PFSK-1 (cell line): ENCODE data around the gene NOL9.

ENCODE experiments used
- FOXP2 ChIP-seq: optimal IDR thresholded peaks from 2 replicates; pipeline ENCODE3; 2011; ENCODE audit warnings: borderline replicate concordance, control low read depth, inconsistent platforms; ENCODE audit not compliant: insufficient read depth; ENCODE audit errors: extremely low read length, extremely low read depth
- POLR2AphosphoS5 ChIP-seq: IDR thresholded peaks from 2 replicates; pipeline ENCODE4 v1.6.1; 2012; ENCODE audit warnings: low read depth, mild to moderate bottlenecking, control low read depth, low read length, moderate library complexity
- SIN3A ChIP-seq: IDR thresholded peaks from 2 replicates; pipeline ENCODE4 v1.6.1; 2012; ENCODE audit warnings: mild to moderate bottlenecking, low read length, moderate library complexity, borderline replicate concordance; ENCODE audit not compliant: insufficient read depth
- TAF1 ChIP-seq: IDR thresholded peaks from 2 replicates; pipeline ENCODE4 v1.6.1; 2012; ENCODE audit warnings: low read length, control low read depth, borderline replicate concordance; ENCODE audit not compliant: insufficient read depth
- TF ChIP-seq, protein P1 (sequence below), 2 experiments: IDR thresholded peaks; 2 replicates each; pipeline versions ENCODE4 v1.6.1 to v1.8.0; 2011 to 2012; ENCODE audit warnings: low read depth in 2 of 2, low read length in 2 of 2, control low read depth in 1 of 2, inconsistent platforms in 1 of 2, mild to moderate bottlenecking in 1 of 2, moderate library complexity in 1 of 2; ENCODE audit not compliant: insufficient read depth in 1 of 2

The NOL9 gene

GRCh38 chr1:6536291-6536690 is 18.0 kb downstream of the NOL9 start:
- no peak for TF ChIP-seq POLR2AphosphoS5
- TF ChIP-seq TAF1, result no peak
- no peak for TF ChIP-seq SIN3A
- TF ChIP-seq, protein P1, sequence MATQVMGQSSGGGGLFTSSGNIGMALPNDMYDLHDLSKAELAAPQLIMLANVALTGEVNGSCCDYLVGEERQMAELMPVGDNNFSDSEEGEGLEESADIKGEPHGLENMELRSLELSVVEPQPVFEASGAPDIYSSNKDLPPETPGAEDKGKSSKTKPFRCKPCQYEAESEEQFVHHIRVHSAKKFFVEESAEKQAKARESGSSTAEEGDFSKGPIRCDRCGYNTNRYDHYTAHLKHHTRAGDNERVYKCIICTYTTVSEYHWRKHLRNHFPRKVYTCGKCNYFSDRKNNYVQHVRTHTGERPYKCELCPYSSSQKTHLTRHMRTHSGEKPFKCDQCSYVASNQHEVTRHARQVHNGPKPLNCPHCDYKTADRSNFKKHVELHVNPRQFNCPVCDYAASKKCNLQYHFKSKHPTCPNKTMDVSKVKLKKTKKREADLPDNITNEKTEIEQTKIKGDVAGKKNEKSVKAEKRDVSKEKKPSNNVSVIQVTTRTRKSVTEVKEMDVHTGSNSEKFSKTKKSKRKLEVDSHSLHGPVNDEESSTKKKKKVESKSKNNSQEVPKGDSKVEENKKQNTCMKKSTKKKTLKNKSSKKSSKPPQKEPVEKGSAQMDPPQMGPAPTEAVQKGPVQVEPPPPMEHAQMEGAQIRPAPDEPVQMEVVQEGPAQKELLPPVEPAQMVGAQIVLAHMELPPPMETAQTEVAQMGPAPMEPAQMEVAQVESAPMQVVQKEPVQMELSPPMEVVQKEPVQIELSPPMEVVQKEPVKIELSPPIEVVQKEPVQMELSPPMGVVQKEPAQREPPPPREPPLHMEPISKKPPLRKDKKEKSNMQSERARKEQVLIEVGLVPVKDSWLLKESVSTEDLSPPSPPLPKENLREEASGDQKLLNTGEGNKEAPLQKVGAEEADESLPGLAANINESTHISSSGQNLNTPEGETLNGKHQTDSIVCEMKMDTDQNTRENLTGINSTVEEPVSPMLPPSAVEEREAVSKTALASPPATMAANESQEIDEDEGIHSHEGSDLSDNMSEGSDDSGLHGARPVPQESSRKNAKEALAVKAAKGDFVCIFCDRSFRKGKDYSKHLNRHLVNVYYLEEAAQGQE (IDR thresholded peaks at IDR 0.05; ENCODE audit: insufficient read depth in 1 of 2, low read depth in 2 of 2, low read length in 2 of 2), result no peak
- TF ChIP-seq FOXP2, result no peak

- TF ChIP-seq TAF1, result no peak
- TF ChIP-seq SIN3A, result no peak
- TF ChIP-seq, protein P1 (IDR thresholded peaks at IDR 0.05; ENCODE audit: insufficient read depth in 1 of 2, low read depth in 2 of 2, low read length in 2 of 2), result no peak
- no peak for TF ChIP-seq POLR2AphosphoS5
- no peak for TF ChIP-seq FOXP2
These were observed 19.1 kb downstream of the NOL9 start for GRCh38 chr1:6535214-6535613.

GRCh38 chr1:6534248-6534822 is 20.0 kb downstream of the NOL9 start:
- TF ChIP-seq TAF1 (no peak), POLR2AphosphoS5 (no peak), FOXP2 (no peak), SIN3A (no peak)
- TF ChIP-seq, protein P1 (IDR thresholded peaks at IDR 0.05; ENCODE audit: insufficient read depth in 1 of 2, low read depth in 2 of 2, low read length in 2 of 2), result no peak

DNA sequence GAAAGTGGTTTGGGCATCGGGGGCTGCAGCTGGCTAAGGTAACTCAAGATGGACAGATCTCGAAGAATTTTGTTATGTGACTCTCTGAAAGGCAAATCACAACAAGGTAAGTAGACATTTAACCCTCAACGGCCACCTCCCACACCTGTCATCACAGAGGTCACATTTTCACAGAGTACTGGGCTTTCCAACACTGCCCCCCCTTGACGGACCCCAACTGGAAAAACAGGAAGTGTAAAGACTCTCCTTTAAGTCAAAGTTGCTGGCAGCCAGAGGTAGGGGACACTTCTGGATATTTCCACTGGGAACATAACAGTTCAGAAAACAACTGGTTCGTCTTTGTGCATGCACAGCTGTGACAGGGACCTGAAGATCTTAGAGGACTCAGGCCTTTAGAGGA is 22.3 kb downstream of the NOL9 start:
- TF ChIP-seq SIN3A, result no peak
- TF ChIP-seq, protein P1 (IDR thresholded peaks at IDR 0.05; ENCODE audit: insufficient read depth in 1 of 2, low read depth in 2 of 2, low read length in 2 of 2), result no peak
- TF ChIP-seq POLR2AphosphoS5, result no peak
- TF ChIP-seq TAF1, result no peak
- no peak for TF ChIP-seq FOXP2

DNA sequence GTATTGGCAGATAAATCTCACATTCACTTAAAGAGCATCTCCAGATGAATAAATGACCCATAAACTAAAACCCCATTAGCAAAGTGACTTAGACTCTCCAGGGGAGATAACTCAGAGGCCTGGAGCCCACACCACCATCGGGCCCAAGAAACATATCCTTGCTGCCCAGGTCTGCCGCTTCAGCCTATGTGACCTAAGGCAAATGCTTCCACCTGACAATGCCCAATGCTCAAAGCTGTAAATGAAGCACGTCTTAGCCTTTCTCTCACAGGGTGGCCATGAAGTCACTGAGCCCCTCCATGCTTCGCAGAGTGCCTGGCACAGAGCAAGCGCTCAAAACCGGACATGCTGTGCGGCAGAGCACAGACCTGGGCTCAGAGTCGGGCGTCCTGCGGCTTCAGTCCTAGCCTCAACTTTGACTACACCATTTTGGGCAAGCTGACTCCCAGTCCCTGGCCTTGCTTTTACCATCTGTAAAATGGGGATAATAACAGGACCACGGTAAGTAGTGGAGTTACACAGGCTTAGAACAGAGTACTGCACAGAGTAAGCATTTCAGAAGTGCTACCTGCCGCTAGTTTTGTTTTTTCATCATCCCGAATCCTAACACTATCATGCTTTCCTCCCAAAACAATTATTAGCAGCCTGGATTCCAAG is 23.7 kb downstream of the NOL9 start:
- TF ChIP-seq FOXP2 (no peak), POLR2AphosphoS5 (no peak)

- TF ChIP-seq, protein P1 (IDR thresholded peaks at IDR 0.05; ENCODE audit: insufficient read depth in 1 of 2, low read depth in 2 of 2, low read length in 2 of 2), result no peak
- TF ChIP-seq TAF1 (no peak), POLR2AphosphoS5 (no peak), FOXP2 (no peak), SIN3A (no peak)
These were observed 25.8 kb downstream of the NOL9 start for GRCh38 chr1:6528492-6528891.
